ENCODE results near the gene NT5C3B. TPM values are rescaled to one million over a fixed set of nuclear protein-coding genes. Genes with fewer than 3 reads are reported as not detected.

The NT5C3B gene
- total RNA-seq, 1 donor from 2014 or later: 36.7 TPM

GRCh38 chr17:41785091-41785858 is 50.8 kb downstream of the NT5C3B start:
- no peaks in the 10 kb centered on the region for H3K36me3 ChIP-seq
- H3K27me3 ChIP-seq: no peaks in the 10 kb centered on the region
- H3K27ac ChIP-seq: peak overlapping the region; percentile 34 to 71
- no peak for TF ChIP-seq CTCF (IDR thresholded peaks at IDR 0.05)
- intact Hi-C loops (cut with DNase I): no loop called here
- H3K4me1 ChIP-seq: peaks cover 8 to 30% of the 10 kb centered on the region in 2 donors
- DNase-seq (ENCODE audit: low spot score in 2 of 2): no peak
- H3K4me3 ChIP-seq: peak overlapping the region; percentile 67 to 71
- H3K9me3 ChIP-seq: no peaks in the 10 kb centered on the region

- no peak for TF ChIP-seq CTCF (IDR thresholded peaks at IDR 0.05)
- intact Hi-C loops (cut with DNase I): no loop called here
- Histone ChIP-seq H3K4me1 (peaks cover 8 to 30% of the 10 kb centered on the region in 2 donors), H3K27ac (peak overlapping the region; percentile 34 to 71), H3K27me3 (no peaks in the 10 kb centered on the region), H3K4me3 (peak overlapping the region; percentile 67 to 71), H3K9me3 (no peaks in the 10 kb centered on the region), H3K36me3 (no peaks in the 10 kb centered on the region)
- peak in 1 of 2 donors; percentile 74 for DNase-seq (ENCODE audit: low spot score in 2 of 2)
Measured at GRCh38 chr17:41784207-41784744, 51.8 kb downstream of the NT5C3B start.

GRCh38 chr17:41782142-41782541 is 53.9 kb downstream of the NT5C3B start:
- intact Hi-C loops (cut with DNase I): no loop called here
- Histone ChIP-seq H3K36me3 (no peaks in the 10 kb centered on the region), H3K4me3 (no peak overlapping the region), H3K27me3 (no peaks in the 10 kb centered on the region), H3K27ac (peak overlapping the region; percentile 55 to 62), H3K9me3 (no peaks in the 10 kb centered on the region), H3K4me1 (peaks cover 15 to 43% of the 10 kb centered on the region in 2 donors)
- TF ChIP-seq CTCF (IDR thresholded peaks at IDR 0.05): no peak
- DNase-seq (ENCODE audit: low spot score in 2 of 2): no peak

DNA sequence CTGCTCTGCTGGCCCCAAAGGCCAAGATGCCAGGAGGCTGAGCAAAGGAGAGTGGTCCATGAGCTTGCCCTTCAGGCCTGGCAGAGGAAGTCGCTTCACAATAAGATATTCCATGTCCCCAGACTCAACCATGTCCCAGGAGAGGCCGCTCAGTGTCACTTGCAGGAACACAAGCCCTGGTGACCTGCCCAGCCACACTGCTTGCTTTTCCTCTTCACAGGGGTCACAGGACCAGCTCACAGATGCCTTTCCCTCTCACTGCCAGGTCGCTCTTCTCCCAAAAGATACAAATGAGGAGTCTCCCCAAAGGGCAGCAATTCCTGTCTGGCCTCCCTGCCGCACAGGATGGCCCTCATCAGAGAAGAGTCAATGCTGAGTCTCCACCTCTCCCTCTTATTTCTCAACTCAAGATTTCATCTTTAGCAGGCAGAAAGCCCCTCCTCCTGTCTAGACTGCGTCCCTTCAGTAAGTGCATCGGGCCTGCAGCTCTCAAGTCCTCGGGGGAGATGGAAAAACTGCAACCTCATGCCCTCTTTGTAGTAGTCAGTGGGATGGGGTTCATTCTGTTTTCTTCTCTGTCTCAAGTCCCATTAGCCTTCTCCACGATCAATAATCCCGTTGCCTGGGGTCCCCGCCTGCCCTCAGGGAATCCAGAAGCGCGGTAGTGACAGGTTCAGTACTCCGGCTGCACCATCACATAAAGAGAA is 54.5 kb downstream of the NT5C3B start:
- intact Hi-C loops (cut with DNase I): no loop called here
- H3K9me3 ChIP-seq: no peaks in the 10 kb centered on the region
- no peak for TF ChIP-seq CTCF (IDR thresholded peaks at IDR 0.05)
- no peak overlapping the region for H3K4me3 ChIP-seq
- H3K4me1 ChIP-seq: peaks cover 15 to 45% of the 10 kb centered on the region in 2 donors
- DNase-seq (ENCODE audit: low spot score in 2 of 2): no peak
- H3K27me3 ChIP-seq: no peaks in the 10 kb centered on the region
- no peaks in the 10 kb centered on the region for H3K36me3 ChIP-seq
- H3K27ac ChIP-seq: peak overlapping the region; percentile 55 to 62

DNA sequence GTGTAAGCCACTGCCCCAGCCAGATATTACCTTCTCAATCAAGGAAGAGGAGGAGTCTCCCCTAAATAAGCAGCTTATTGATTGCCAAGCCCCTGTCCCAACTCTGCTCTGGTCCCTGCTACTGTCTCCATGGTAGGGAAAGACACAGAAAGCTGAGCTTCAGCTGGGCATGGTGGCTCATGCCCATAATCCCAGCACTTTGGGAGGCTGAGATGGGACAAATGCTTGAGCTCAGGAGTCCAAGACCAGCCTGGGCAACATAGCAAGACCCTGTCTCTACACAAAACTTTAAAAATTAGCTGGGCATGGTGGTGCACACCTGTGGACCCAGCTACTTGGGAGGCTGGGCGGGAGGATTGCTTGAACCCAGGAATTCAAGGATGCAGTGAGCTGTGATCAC is 56.1 kb downstream of the NT5C3B start:
- H3K27ac ChIP-seq: no peak overlapping the region

More for the DNA sequence above, 56.1 kb downstream of the NT5C3B start:
- no peak overlapping the region for H3K4me3 ChIP-seq
- H3K9me3 ChIP-seq: no peaks in the 10 kb centered on the region
- no peaks in the 10 kb centered on the region for H3K27me3 ChIP-seq
- H3K36me3 ChIP-seq: no peaks in the 10 kb centered on the region
- peaks cover 15 to 40% of the 10 kb centered on the region in 2 donors for H3K4me1 ChIP-seq
- DNase-seq (ENCODE audit: low spot score in 2 of 2): no peak
- intact Hi-C loops (cut with DNase I): no loop called here
- TF ChIP-seq CTCF (IDR thresholded peaks at IDR 0.05): no peak
